ENCODE measurements around the gene MYL12A.

- TF ChIP-seq POLR2AphosphoS5 (IDR thresholded peaks at IDR 0.05; ENCODE audit: low read depth, low read length) (no peak), ZNF12 (CRISPR knock-in tag; IDR thresholded peaks at IDR 0.05) (no peak), ZNF580 (CRISPR knock-in tag; IDR thresholded peaks at IDR 0.05; ENCODE audit: borderline replicate concordance, low read depth) (no peak), ZSCAN9 (CRISPR knock-in tag; IDR thresholded peaks at IDR 0.05; ENCODE audit: borderline replicate concordance) (no peak), SIX1 (CRISPR knock-in tag; IDR thresholded peaks at IDR 0.05; ENCODE audit: borderline replicate concordance) (no peak)
Observed at GRCh38 chr18:3233004-3233403, 14.6 kb upstream of the MYL12A start.
